GM19025 (cell line): ENCODE data around the gene DTNB.
A peak's percentile ranks its signal among the peaks of the same experiment; 100 is the strongest.

Source experiments
- ATAC-seq: cut with Tn5 transposase; IDR thresholded peaks from one replicate; pipeline ENCODE4 v1.9.1; 2021; ENCODE audit warnings: mild to moderate bottlenecking, low read depth, moderate library complexity; ENCODE audit not compliant: unreplicated experiment

The DTNB gene

GRCh38 chr2:25479761-25480160, 193.6 kb downstream of the DTNB start:
- ATAC-seq, result no peak

GRCh38 chr2:25478736-25479135, 194.6 kb downstream of the DTNB start:
- no peak for ATAC-seq

GRCh38 chr2:25473758-25474340, 199.5 kb downstream of the DTNB start:
- no peak for ATAC-seq

GRCh38 chr2:25473131-25473530, 200.2 kb downstream of the DTNB start:
- ATAC-seq, result no peak

- no peak for ATAC-seq
Measured at GRCh38 chr2:25470806-25471205, 202.6 kb downstream of the DTNB start.

- ATAC-seq, result no peak
Measured at GRCh38 chr2:25467743-25468142, 205.6 kb downstream of the DTNB start.

- no peak for ATAC-seq
Measured at GRCh38 chr2:25462021-25462420, 211.4 kb downstream of the DTNB start.

- ATAC-seq, result no peak
Measured at GRCh38 chr2:25460261-25460905, 213.0 kb downstream of the DTNB start.

GRCh38 chr2:25454824-25455611, 218.4 kb downstream of the DTNB start:
- no peak for ATAC-seq

GRCh38 chr2:25453199-25453905, 220.0 kb downstream of the DTNB start:
- ATAC-seq, result peak; percentile 80

- no peak for ATAC-seq
Measured at GRCh38 chr2:25448808-25449207, 224.6 kb downstream of the DTNB start.

- ATAC-seq, result no peak
Measured at GRCh38 chr2:25447018-25447417, 226.4 kb downstream of the DTNB start.

GRCh38 chr2:25446122-25446521, 227.3 kb downstream of the DTNB start:
- no peak for ATAC-seq

GRCh38 chr2:25445464-25445863, 227.9 kb downstream of the DTNB start:
- no peak for ATAC-seq

- no peak for ATAC-seq
Measured at GRCh38 chr2:25444608-25445270, 228.6 kb downstream of the DTNB start.

- ATAC-seq, result no peak
Measured at GRCh38 chr2:25443766-25444165, 229.6 kb downstream of the DTNB start.

- ATAC-seq, result no peak
Measured at GRCh38 chr2:25441353-25441752, 232.0 kb downstream of the DTNB start.

- ATAC-seq, result no peak
Measured at GRCh38 chr2:25438793-25439192, 234.6 kb downstream of the DTNB start.

- ATAC-seq, result no peak
Measured at GRCh38 chr2:25437881-25438662, 235.3 kb downstream of the DTNB start.

- no peak for ATAC-seq
Measured at GRCh38 chr2:25435421-25435820, 238.0 kb downstream of the DTNB start.
